Osteoblast (primary cell): ENCODE results near the gene CA4. TPM values are rescaled to one million over a fixed set of nuclear protein-coding genes. Genes with fewer than 3 reads are reported as not detected.

ENCODE experiments used
- DNase-seq: peaks from one replicate; pipeline ENCODE4 v3.0.0; 2011; ENCODE audit warnings: low spot score, mixed read lengths; ENCODE audit not compliant: insufficient read length; ENCODE audit errors: missing footprints
- H2AFZ ChIP-seq: 2 replicates; pipeline ENCODE4 v1.6.0; 2011; ENCODE audit warnings: mild to moderate bottlenecking, low read length
- H3K27ac ChIP-seq: 2 replicates; pipeline ENCODE4 v1.5.1; 2011; ENCODE audit warnings: mild to moderate bottlenecking, low read depth, low read length, moderate library complexity
- H3K27me3 ChIP-seq: 2 replicates; pipeline ENCODE4 v1.6.0; 2012; ENCODE audit warnings: mild to moderate bottlenecking, control low read depth, inconsistent platforms, low read length, moderate library complexity; ENCODE audit not compliant: insufficient read depth
- H3K36me3 ChIP-seq: 2 replicates; pipeline ENCODE4 v1.5.1; 2011; ENCODE audit warnings: mild to moderate bottlenecking, low read length, control low read depth, moderate library complexity; ENCODE audit not compliant: insufficient read depth
- H3K4me1 ChIP-seq: 2 replicates; pipeline ENCODE4 v1.5.1; 2011; ENCODE audit warnings: mild to moderate bottlenecking, low read length, control low read depth, moderate library complexity; ENCODE audit not compliant: insufficient read depth
- H3K4me2 ChIP-seq: 2 replicates; pipeline ENCODE4 v1.6.0; 2011; ENCODE audit warnings: mild to moderate bottlenecking, low read length; ENCODE audit not compliant: insufficient read depth
- H3K4me3 ChIP-seq: fragments of 200-600 bp; sonication (generic); 3 replicates; pipeline ENCODE4 v1.5.1; 2012; ENCODE audit warnings: mild to moderate bottlenecking, low read length, inconsistent platforms; ENCODE audit not compliant: insufficient read depth
- H3K79me2 ChIP-seq: 2 replicates; pipeline ENCODE4 v1.6.0; 2012; ENCODE audit warnings: mild to moderate bottlenecking, low read length, control low read depth, inconsistent platforms; ENCODE audit not compliant: insufficient read depth
- H3K9me3 ChIP-seq: 2 replicates; pipeline ENCODE4 v1.5.1; 2011; ENCODE audit warnings: low read depth, low read length, control low read depth
- H4K20me1 ChIP-seq: 2 replicates; pipeline ENCODE4 v1.6.0; 2012; ENCODE audit warnings: mild to moderate bottlenecking, low read length, control low read depth; ENCODE audit not compliant: insufficient read depth
- CTCF ChIP-seq: IDR thresholded peaks from 2 replicates; pipeline ENCODE4 v1.5.1; 2011; ENCODE audit warnings: mild to moderate bottlenecking, low read depth, low read length, moderate library complexity; ENCODE audit errors: extremely low read depth
- total RNA-seq: library from RNA; depleted of rRNA; stranded (reverse); fragments of >200 nt; gene quantifications from 2 replicates; pipeline ENCODE4 v1.2.3, GENCODE V29; 2012

CA4 gene
- total RNA-seq, 1 donor: not detected

- H3K4me1 ChIP-seq: peaks cover 14% of the 10 kb centered on the region
- H3K9me3 ChIP-seq: no peaks in the 10 kb centered on the region
- H3K27me3 ChIP-seq: peaks cover 34% of the 10 kb centered on the region
- H3K4me2 ChIP-seq: peak overlapping the region; percentile 88
- peaks cover 2% of the 10 kb centered on the region for H4K20me1 ChIP-seq
- no peak overlapping the region for H2AFZ ChIP-seq
- peak; percentile 77 for DNase-seq
- no peaks in the 10 kb centered on the region for H3K36me3 ChIP-seq
- H3K4me3 ChIP-seq: peak overlapping the region; percentile 83
- no peaks in the 10 kb centered on the region for H3K79me2 ChIP-seq
- no peak for TF ChIP-seq CTCF
- no peak overlapping the region for H3K27ac ChIP-seq
These were observed 13.7 kb upstream of the CA4 start for GRCh38 chr17:60135951-60136666.

DNA sequence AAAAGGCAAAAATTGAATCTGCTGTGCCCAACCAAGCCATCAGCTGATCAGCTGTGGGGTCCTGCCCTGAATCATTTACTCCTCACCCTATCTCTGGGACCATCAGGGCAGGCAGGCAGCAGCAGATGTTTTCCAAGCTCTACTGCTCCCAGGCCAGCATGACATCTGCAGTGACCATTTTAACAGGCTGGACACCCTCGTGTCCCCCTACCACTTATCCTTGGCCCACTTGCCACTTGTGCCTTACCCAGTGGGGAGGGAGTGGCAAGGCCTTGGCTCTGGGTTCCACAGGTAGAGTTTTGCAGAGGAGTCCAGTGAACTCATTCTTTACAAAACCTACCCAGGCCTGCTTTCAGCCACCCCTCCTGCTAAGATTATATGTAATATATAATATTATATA, 12.0 kb upstream of the CA4 start:
- peak; percentile 14 for DNase-seq
- no peaks in the 10 kb centered on the region for H3K79me2 ChIP-seq
- no peak overlapping the region for H3K4me3 ChIP-seq
- peaks cover 26% of the 10 kb centered on the region for H3K4me1 ChIP-seq
- no peak overlapping the region for H3K4me2 ChIP-seq
- H4K20me1 ChIP-seq: peaks cover 2% of the 10 kb centered on the region
- no peak overlapping the region for H3K27ac ChIP-seq
- no peaks in the 10 kb centered on the region for H3K36me3 ChIP-seq
- no peak for TF ChIP-seq CTCF
- peaks cover 42% of the 10 kb centered on the region for H3K27me3 ChIP-seq
- no peaks in the 10 kb centered on the region for H3K9me3 ChIP-seq
- no peak overlapping the region for H2AFZ ChIP-seq

GRCh38 chr17:60138769-60139437, 10.9 kb upstream of the CA4 start:
- Histone ChIP-seq H3K4me2 (no peak overlapping the region), H3K27me3 (peaks cover 42% of the 10 kb centered on the region), H4K20me1 (peaks cover 2% of the 10 kb centered on the region), H3K27ac (no peak overlapping the region), H3K4me3 (no peak overlapping the region), H3K36me3 (no peaks in the 10 kb centered on the region), H3K4me1 (peaks cover 26% of the 10 kb centered on the region), H3K79me2 (no peaks in the 10 kb centered on the region), H3K9me3 (no peaks in the 10 kb centered on the region), H2AFZ (no peak overlapping the region)
- TF ChIP-seq CTCF: no peak
- DNase-seq: peak; percentile 84
